Measurements from ENCODE around the gene NAALADL2. TPM values are rescaled to one million over a fixed set of nuclear protein-coding genes. Genes with fewer than 3 reads are reported as not detected.

The NAALADL2 gene
- total and polyA plus RNA-seq, 5 donors: 1.3 to 10.7 (median 9.7) TPM

- no peak for DNase-seq
- intact Hi-C loops (cut with DNase I): no loop called here
- ATAC-seq: no peak
Observed at GRCh38 chr3:175546115-175546514, 687.0 kb downstream of the NAALADL2 start.

GRCh38 chr3:175552929-175553328 lies 693.8 kb downstream of the NAALADL2 start:
- H3K4me3 ChIP-seq (ENCODE audit: low read length): no peak overlapping the region
- WGBS: 88% methylated on average over 1 of the region's 1 CpG
- H3K27ac ChIP-seq (ENCODE audit: low read length): no peak overlapping the region
- no peak for ATAC-seq
- no peaks in the 10 kb centered on the region for H3K27me3 ChIP-seq (ENCODE audit: control insufficient read depth, insufficient read depth)
- intact Hi-C loops (cut with DNase I): no loop called here
- no peaks in the 10 kb centered on the region for H3K9me3 ChIP-seq (ENCODE audit: control insufficient read depth, low read length)
- H3K4me1 ChIP-seq (ENCODE audit: control insufficient read depth, insufficient read depth, low read length): no peaks in the 10 kb centered on the region
- DNase-seq: no peak

More at GRCh38 chr3:175546115-175546514, 687.0 kb downstream of the NAALADL2 start:
- no peaks in the 10 kb centered on the region for H3K27me3 ChIP-seq (ENCODE audit: control insufficient read depth, insufficient read depth)
- no peaks in the 10 kb centered on the region for H3K4me1 ChIP-seq (ENCODE audit: control insufficient read depth, insufficient read depth, low read length)
- WGBS: 92% methylated on average over 4 of the region's 4 CpGs
- no peak overlapping the region for H3K27ac ChIP-seq (ENCODE audit: low read length)
- no peaks in the 10 kb centered on the region for H3K9me3 ChIP-seq (ENCODE audit: control insufficient read depth, low read length)
- no peak overlapping the region for H3K4me3 ChIP-seq (ENCODE audit: low read length)

GRCh38 chr3:175554801-175555200 lies 695.7 kb downstream of the NAALADL2 start:
- Histone ChIP-seq H3K4me3 (ENCODE audit: low read length) (no peak overlapping the region), H3K9me3 (ENCODE audit: control insufficient read depth, low read length) (no peaks in the 10 kb centered on the region), H3K27me3 (ENCODE audit: control insufficient read depth, insufficient read depth) (no peaks in the 10 kb centered on the region), H3K27ac (ENCODE audit: low read length) (no peak overlapping the region), H3K4me1 (ENCODE audit: control insufficient read depth, insufficient read depth, low read length) (no peaks in the 10 kb centered on the region)
- no peak for ATAC-seq
- DNase-seq: no peak
- intact Hi-C loops (cut with DNase I): no loop called here

DNA sequence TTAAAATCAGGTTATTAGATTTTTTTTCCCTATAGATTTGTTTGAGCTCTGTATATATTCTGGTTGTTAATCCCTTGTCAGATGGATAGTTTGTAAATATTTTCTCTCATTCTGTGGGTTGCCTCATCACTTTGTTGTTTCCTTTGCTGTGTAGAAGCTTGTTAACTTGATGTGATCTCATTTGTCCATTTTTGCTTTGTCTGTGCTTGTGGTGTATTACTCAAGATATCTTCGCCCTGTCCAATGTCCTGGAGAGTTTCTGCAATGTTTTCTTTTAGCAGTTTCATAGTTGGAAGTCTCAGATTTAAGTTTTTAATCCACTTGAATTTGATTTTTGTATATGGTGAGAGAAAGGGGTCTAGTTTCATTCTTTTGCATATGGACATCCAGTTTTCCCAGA lies 699.1 kb downstream of the NAALADL2 start:
- intact Hi-C loops (cut with DNase I): no loop called here
- 76% methylated on average over 1 of the region's 1 CpG for WGBS
- ATAC-seq (no peak), DNase-seq (no peak)
- Histone ChIP-seq H3K9me3 (ENCODE audit: control insufficient read depth, low read length) (no peaks in the 10 kb centered on the region), H3K4me1 (ENCODE audit: control insufficient read depth, insufficient read depth, low read length) (no peaks in the 10 kb centered on the region), H3K4me3 (ENCODE audit: low read length) (no peak overlapping the region), H3K27me3 (ENCODE audit: control insufficient read depth, insufficient read depth) (no peaks in the 10 kb centered on the region), H3K27ac (ENCODE audit: low read length) (no peak overlapping the region)

DNA sequence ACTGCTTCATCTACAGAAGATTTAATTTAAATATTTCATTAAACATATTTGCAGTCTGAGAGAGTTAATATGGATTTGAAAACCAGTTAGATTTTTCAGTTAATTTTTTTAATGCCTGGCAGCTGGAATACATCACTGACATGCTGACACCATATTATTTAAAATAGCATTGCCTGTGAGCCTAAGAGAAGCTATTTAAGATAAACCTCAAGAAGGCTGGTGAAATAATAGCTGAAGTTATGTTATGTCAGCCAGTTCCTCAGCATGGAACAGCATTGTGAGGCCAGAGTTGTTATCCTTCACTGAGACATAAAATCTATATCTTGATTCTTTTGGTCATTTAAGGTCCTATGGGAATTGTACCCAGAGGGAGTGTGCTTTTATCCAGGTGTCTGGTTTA lies 705.2 kb downstream of the NAALADL2 start:
- H3K4me3 ChIP-seq (ENCODE audit: low read length): no peak overlapping the region
- no peaks in the 10 kb centered on the region for H3K27me3 ChIP-seq (ENCODE audit: control insufficient read depth, insufficient read depth)
- intact Hi-C loops (cut with DNase I): no loop called here
- H3K27ac ChIP-seq (ENCODE audit: low read length): no peak overlapping the region
- no peaks in the 10 kb centered on the region for H3K4me1 ChIP-seq (ENCODE audit: control insufficient read depth, insufficient read depth, low read length)
- DNase-seq (no peak), ATAC-seq (no peak)
- no peaks in the 10 kb centered on the region for H3K9me3 ChIP-seq (ENCODE audit: control insufficient read depth, low read length)

GRCh38 chr3:175571096-175571495 lies 712.0 kb downstream of the NAALADL2 start:
- H3K27ac ChIP-seq (ENCODE audit: low read length): no peak overlapping the region
- no peaks in the 10 kb centered on the region for H3K9me3 ChIP-seq (ENCODE audit: control insufficient read depth, low read length)
- H3K4me1 ChIP-seq (ENCODE audit: control insufficient read depth, insufficient read depth, low read length): no peaks in the 10 kb centered on the region
- intact Hi-C loops (cut with DNase I): no loop called here
- DNase-seq: no peak
- no peaks in the 10 kb centered on the region for H3K27me3 ChIP-seq (ENCODE audit: control insufficient read depth, insufficient read depth)
- no peak overlapping the region for H3K4me3 ChIP-seq (ENCODE audit: low read length)
- ATAC-seq: no peak

DNA sequence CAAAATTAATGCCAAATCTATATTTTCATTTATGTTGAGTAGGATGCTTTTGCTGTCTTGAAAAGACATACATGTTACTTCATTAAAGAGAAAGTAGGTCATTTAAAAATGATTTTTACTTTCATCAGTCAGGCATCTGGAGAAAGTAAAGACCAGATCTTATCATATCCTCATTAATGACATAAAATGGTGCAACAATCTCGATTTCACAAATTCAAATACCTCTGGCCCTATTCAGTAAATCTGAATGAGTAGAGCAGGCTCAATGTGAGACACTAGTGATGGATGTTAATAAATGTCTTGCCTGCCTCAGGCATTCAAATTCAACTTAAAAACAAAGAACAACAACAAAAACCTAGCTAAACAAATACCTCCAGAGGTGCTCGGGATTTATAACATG lies 714.1 kb downstream of the NAALADL2 start:
- no peaks in the 10 kb centered on the region for H3K9me3 ChIP-seq (ENCODE audit: control insufficient read depth, low read length)
- no peak overlapping the region for H3K27ac ChIP-seq (ENCODE audit: low read length)
- H3K4me1 ChIP-seq (ENCODE audit: control insufficient read depth, insufficient read depth, low read length): no peaks in the 10 kb centered on the region
- no peak for ATAC-seq
- no peak overlapping the region for H3K4me3 ChIP-seq (ENCODE audit: low read length)
- DNase-seq: no peak
- intact Hi-C loops (cut with DNase I): no loop called here
- H3K27me3 ChIP-seq (ENCODE audit: control insufficient read depth, insufficient read depth): no peaks in the 10 kb centered on the region
- 84% methylated on average over 2 of the region's 2 CpGs for WGBS

GRCh38 chr3:175580318-175580717 lies 721.2 kb downstream of the NAALADL2 start:
- 75% methylated on average over 1 of the region's 1 CpG for WGBS

DNA sequence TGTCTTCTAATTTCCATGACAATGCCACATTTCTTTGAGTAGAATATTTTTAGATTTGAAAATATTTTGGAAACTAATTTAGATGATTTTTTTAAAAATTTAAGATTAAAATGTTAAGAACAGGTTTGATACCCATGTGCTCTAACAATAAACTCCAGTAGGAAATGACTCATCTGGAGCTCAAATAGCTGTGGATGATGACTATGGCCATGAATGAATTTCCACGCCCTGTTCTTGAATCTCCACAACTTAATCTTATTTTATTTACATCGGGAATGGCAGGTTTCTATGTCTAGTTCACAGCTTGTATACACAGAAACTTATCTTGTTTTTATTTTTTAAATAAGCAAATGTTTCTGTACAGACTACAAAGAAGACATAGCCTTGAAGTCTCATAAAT lies 726.8 kb downstream of the NAALADL2 start:
- ATAC-seq: no peak
- intact Hi-C loops (cut with DNase I): no loop called here
- Histone ChIP-seq H3K27me3 (ENCODE audit: control insufficient read depth, insufficient read depth) (no peaks in the 10 kb centered on the region), H3K4me1 (ENCODE audit: control insufficient read depth, insufficient read depth, low read length) (no peaks in the 10 kb centered on the region), H3K4me3 (ENCODE audit: low read length) (no peak overlapping the region), H3K9me3 (ENCODE audit: control insufficient read depth, low read length) (no peaks in the 10 kb centered on the region), H3K27ac (ENCODE audit: low read length) (no peak overlapping the region)
- no peak for DNase-seq
- WGBS: 81% methylated on average over 2 of the region's 2 CpGs

More at GRCh38 chr3:175580318-175580717, 721.2 kb downstream of the NAALADL2 start:
- no peaks in the 10 kb centered on the region for H3K4me1 ChIP-seq (ENCODE audit: control insufficient read depth, insufficient read depth, low read length)
- no peak overlapping the region for H3K27ac ChIP-seq (ENCODE audit: low read length)
- H3K4me3 ChIP-seq (ENCODE audit: low read length): no peak overlapping the region
- H3K9me3 ChIP-seq (ENCODE audit: control insufficient read depth, low read length): no peaks in the 10 kb centered on the region
- intact Hi-C loops (cut with DNase I): no loop called here
- no peaks in the 10 kb centered on the region for H3K27me3 ChIP-seq (ENCODE audit: control insufficient read depth, insufficient read depth)
- no peak for ATAC-seq
- DNase-seq: no peak

- ATAC-seq (no peak), DNase-seq (no peak)
- intact Hi-C loops (cut with DNase I): no loop called here
- H3K27me3 ChIP-seq (ENCODE audit: control insufficient read depth, insufficient read depth): no peaks in the 10 kb centered on the region
- no peak overlapping the region for H3K27ac ChIP-seq (ENCODE audit: low read length)
- WGBS: 83% methylated on average over 3 of the region's 3 CpGs
- no peaks in the 10 kb centered on the region for H3K4me1 ChIP-seq (ENCODE audit: control insufficient read depth, insufficient read depth, low read length)
- no peaks in the 10 kb centered on the region for H3K9me3 ChIP-seq (ENCODE audit: control insufficient read depth, low read length)
- no peak overlapping the region for H3K4me3 ChIP-seq (ENCODE audit: low read length)
Observed at GRCh38 chr3:175590745-175591144, 731.6 kb downstream of the NAALADL2 start.

DNA sequence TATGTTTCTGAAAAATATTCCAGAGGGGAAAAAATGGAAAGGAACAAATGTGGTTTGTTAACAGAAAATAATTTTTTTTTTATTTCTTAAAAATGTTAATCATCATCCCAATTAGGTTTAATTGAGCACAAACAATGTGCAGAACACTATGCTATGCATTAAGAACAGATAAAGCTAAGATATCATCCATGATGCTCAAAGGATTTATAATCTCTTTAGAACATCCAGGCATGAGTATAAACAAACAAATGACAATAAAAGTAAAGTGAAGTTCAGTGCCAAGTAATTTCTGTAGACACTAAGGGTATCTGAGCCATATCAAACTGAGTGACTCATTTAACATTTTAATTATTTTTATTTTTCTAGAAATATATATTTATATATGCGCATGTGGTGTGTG lies 732.2 kb downstream of the NAALADL2 start:
- Histone ChIP-seq H3K4me3 (ENCODE audit: low read length) (no peak overlapping the region), H3K27ac (ENCODE audit: low read length) (no peak overlapping the region), H3K4me1 (ENCODE audit: control insufficient read depth, insufficient read depth, low read length) (no peaks in the 10 kb centered on the region), H3K9me3 (ENCODE audit: control insufficient read depth, low read length) (no peaks in the 10 kb centered on the region), H3K27me3 (ENCODE audit: control insufficient read depth, insufficient read depth) (no peaks in the 10 kb centered on the region)
- intact Hi-C loops (cut with DNase I): no loop called here
- 96% methylated on average over 1 of the region's 1 CpG for WGBS
- DNase-seq (no peak), ATAC-seq (no peak)

- WGBS: 93% methylated on average over 1 of the region's 1 CpG
- DNase-seq (no peak), ATAC-seq (no peak)
- Histone ChIP-seq H3K27ac (ENCODE audit: low read length) (no peak overlapping the region), H3K4me1 (ENCODE audit: control insufficient read depth, insufficient read depth, low read length) (no peaks in the 10 kb centered on the region), H3K9me3 (ENCODE audit: control insufficient read depth, low read length) (no peaks in the 10 kb centered on the region), H3K4me3 (ENCODE audit: low read length) (no peak overlapping the region), H3K27me3 (ENCODE audit: control insufficient read depth, insufficient read depth) (no peaks in the 10 kb centered on the region)
- intact Hi-C loops (cut with DNase I): no loop called here
Observed at GRCh38 chr3:175593331-175593730, 734.2 kb downstream of the NAALADL2 start.
